Hematopoietic multipotent progenitor cell (in vitro differentiated cells): ENCODE results near the gene KRT27. TPM values are rescaled to one million over a fixed set of nuclear protein-coding genes. Genes with fewer than 3 reads are reported as not detected.

Experiments used
- DNase-seq, 3 donors: peaks; one replicate each; pipeline ENCODE4 v3.0.0-alpha.2; 2011 to 2015; ENCODE audit warnings: low read depth in 2 of 3, low spot score in 2 of 3
- total RNA-seq: library from RNA; depleted of rRNA; stranded (reverse); fragments of >200 nt; gene quantifications from one replicate; pipeline ENCODE4 v1.2.3, GENCODE V29; 2012

The KRT27 gene
- total RNA-seq, 1 donor: not detected

- DNase-seq: no peak
Observed at GRCh38 chr17:40810494-40810893, 28.1 kb upstream of the KRT27 start.

GRCh38 chr17:40809721-40810421, 27.5 kb upstream of the KRT27 start:
- no peak for DNase-seq

- no peak for DNase-seq
Observed at GRCh38 chr17:40806131-40806530, 23.8 kb upstream of the KRT27 start.

- peak; percentile 40 to 76 (median 67) for DNase-seq
Observed at GRCh38 chr17:40803617-40804082, 21.3 kb upstream of the KRT27 start.

GRCh38 chr17:40801157-40801556, 18.8 kb upstream of the KRT27 start:
- DNase-seq: no peak

- no peak for DNase-seq
Observed at GRCh38 chr17:40800381-40800780, 18.0 kb upstream of the KRT27 start.

GRCh38 chr17:40799859-40800258, 17.5 kb upstream of the KRT27 start, which contains the start of gene KRT28:
Gene KRT28 (minus strand): TSS chr17:40799959. CDS start chr17:40799893, 66 bp downstream.
- DNase-seq: no peak

GRCh38 chr17:40796846-40797245, 14.5 kb upstream of the KRT27 start:
- no peak for DNase-seq

- no peak for DNase-seq
Observed at GRCh38 chr17:40795019-40795667, 12.8 kb upstream of the KRT27 start.

- no peak for DNase-seq
Observed at GRCh38 chr17:40794466-40794865, 12.1 kb upstream of the KRT27 start.

GRCh38 chr17:40793832-40794231, 11.5 kb upstream of the KRT27 start:
- DNase-seq: no peak

GRCh38 chr17:40791787-40792436, 9.6 kb upstream of the KRT27 start:
- no peak for DNase-seq

- DNase-seq: no peak
Observed at GRCh38 chr17:40791111-40791510, 8.8 kb upstream of the KRT27 start.

- DNase-seq: peak in 2 of 3 donors; percentile 20 to 26
Observed at GRCh38 chr17:40779181-40779909, 3.0 kb downstream of the KRT27 start.

GRCh38 chr17:40778461-40778860, 3.9 kb downstream of the KRT27 start:
- DNase-seq: no peak

GRCh38 chr17:40777971-40778370, 4.4 kb downstream of the KRT27 start:
- DNase-seq: no peak

- no peak for DNase-seq
Observed at GRCh38 chr17:40777459-40777858, 4.9 kb downstream of the KRT27 start.

GRCh38 chr17:40775945-40776344, 6.4 kb downstream of the KRT27 start:
- no peak for DNase-seq

GRCh38 chr17:40772101-40772500, 10.2 kb downstream of the KRT27 start, which contains the start of gene KRT26:
Gene KRT26 (minus strand): TSS chr17:40772201. CDS start chr17:40772113, 88 bp downstream.
- no peak for DNase-seq

GRCh38 chr17:40765657-40766056, 16.7 kb downstream of the KRT27 start:
- no peak for DNase-seq

GRCh38 chr17:40763752-40764151, 18.6 kb downstream of the KRT27 start:
- DNase-seq: no peak
